ENCODE measurements around the gene RPSA. TPM values are rescaled to one million over a fixed set of nuclear protein-coding genes. Genes with fewer than 3 reads are reported as not detected.

The RPSA gene
- total and polyA plus RNA-seq, 9 of the 15 experiments (the other 6 are each of a cell fraction or from before 2014, with no cell fraction given) = 2,290 to 4,272 (median 2,730) TPM

DNA sequence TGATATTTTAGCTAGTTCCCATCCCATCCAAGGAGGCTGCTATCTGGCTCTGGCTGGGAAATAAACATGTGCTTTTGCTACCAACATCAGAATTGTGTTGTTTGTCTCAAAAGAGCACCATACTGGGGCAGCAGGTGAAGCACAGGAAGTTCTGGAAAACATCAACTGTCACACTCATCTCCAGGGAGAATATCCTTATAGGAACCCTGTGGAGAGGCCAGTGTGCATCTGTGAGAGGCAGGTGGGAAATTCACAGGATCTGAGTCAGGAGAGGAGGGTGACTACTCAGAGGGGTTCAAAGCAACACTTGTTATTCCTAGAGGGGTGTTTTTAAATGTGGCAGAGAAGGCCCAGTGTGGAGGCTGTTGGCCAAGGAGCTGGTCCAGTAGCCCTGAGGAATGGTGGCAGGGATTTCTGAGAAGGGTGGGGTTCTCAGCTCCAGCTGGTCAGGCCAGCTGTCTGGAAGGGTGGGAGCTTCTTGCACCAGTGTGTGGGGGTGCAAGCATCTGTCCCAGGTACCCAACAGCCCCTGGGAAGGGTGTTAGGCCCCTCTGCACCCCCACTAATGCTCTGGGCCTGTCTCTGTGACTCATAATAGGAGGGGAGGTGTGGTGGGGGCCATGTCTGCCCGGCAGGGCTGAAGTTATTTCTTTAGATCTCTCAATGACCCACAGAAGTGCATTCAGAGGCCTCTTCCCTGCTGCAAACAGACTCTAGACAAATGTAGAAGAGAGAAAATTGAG lies 28.7 kb downstream of the RPSA start (continued):
- TF ChIP-seq U2AF1 (optimal IDR thresholded peaks at IDR 0.05; ENCODE audit: low read depth, low read length) = no peak
- no peak for TF ChIP-seq SIRT6 (IDR thresholded peaks at IDR 0.05; ENCODE audit: low read depth, low read length)
- TF ChIP-seq FOXP4 (CRISPR knock-in tag; IDR thresholded peaks at IDR 0.05; ENCODE audit: borderline replicate concordance) = no peak
- TF ChIP-seq, protein P1, sequence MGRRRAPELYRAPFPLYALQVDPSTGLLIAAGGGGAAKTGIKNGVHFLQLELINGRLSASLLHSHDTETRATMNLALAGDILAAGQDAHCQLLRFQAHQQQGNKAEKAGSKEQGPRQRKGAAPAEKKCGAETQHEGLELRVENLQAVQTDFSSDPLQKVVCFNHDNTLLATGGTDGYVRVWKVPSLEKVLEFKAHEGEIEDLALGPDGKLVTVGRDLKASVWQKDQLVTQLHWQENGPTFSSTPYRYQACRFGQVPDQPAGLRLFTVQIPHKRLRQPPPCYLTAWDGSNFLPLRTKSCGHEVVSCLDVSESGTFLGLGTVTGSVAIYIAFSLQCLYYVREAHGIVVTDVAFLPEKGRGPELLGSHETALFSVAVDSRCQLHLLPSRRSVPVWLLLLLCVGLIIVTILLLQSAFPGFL (CRISPR knock-in tag; IDR thresholded peaks at IDR 0.05) = no peak
- TF ChIP-seq ZNF644 (tag; IDR thresholded peaks at IDR 0.05; ENCODE audit: low read depth) = no peak

DNA sequence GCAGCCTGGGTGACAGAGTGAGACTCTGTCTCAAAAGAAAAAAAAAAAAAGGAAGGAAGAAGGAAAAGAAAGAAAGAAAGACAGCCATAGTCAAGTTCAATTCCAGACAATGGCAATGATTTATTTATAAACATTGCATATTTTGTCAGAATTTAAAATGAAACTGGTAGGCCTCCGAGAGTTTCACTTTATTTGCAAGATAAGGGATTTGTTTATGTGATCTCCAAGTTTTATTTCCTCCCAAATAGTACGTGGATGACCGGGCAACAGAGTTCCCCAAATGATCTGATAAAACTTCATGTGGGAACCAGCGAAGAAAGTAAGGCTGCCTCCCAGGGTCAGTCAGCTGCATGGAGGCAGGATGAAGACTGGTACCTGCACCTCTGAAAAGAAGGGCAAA lies 32.4 kb downstream of the RPSA start:
- POLR2A ChIA-PET = interaction anchor here (0.6 to 1.3 kb wide), 3 partner anchors 22 to 32 kb away, joined by 3 read pairs; no protein-coding TSS in a partner anchor

More for the DNA sequence above, 32.4 kb downstream of the RPSA start:
- no peaks in the 10 kb centered on the region for H3K9me3 ChIP-seq (replicated peaks; ENCODE audit: control insufficient read depth, insufficient read depth, low read depth, low read length)
- no peak for DNase-seq (ENCODE audit: extremely low read depth in 1 of 4, low spot score in 3 of 4)
- H2AFZ ChIP-seq (ENCODE audit: low read depth, low read length) = no peak overlapping the region
- in situ Hi-C loops (cut with MboI) (no loop called here), intact Hi-C loops (cut with micrococcal nuclease) (no loop called here)
- H4K20me1 ChIP-seq (replicated peaks; ENCODE audit: control insufficient read depth, insufficient read depth, low read length) = no peaks in the 10 kb centered on the region
- no peak for ATAC-seq
- H3K27me3 ChIP-seq (ENCODE audit: control insufficient read depth in 2 of 2, insufficient read depth in 2 of 2, low read length in 2 of 2) = peaks cover 12 to 37% of the 10 kb centered on the region in 2 experiments
- no TSS peak for BruUV-seq (replicated peaks)
- H3K9me1 ChIP-seq (ENCODE audit: control insufficient read depth, insufficient read depth, low read length) = no peaks in the 10 kb centered on the region
- WGBS (ENCODE audit: insufficient coverage, low coverage, missing lambda C conversion rate) = 1% methylated on average over 4 of the region's 4 CpGs
- FAIRE-seq = no peak
- CTCF ChIA-PET (ENCODE audit: low intra/inter-chr PET ratio) = no interaction called here
- H3K9ac ChIP-seq (ENCODE audit: insufficient read depth in 1 of 2, low read depth in 2 of 2, low read length in 2 of 2) = no peak overlapping the region
- no peaks in the 10 kb centered on the region for H3K4me1 ChIP-seq (replicated peaks in 1 of 2; ENCODE audit: control insufficient read depth in 2 of 2, insufficient read depth in 2 of 2, low read length in 2 of 2)
- no peak for TF ChIP-seq OTX1 (CRISPR knock-in tag; IDR thresholded peaks at IDR 0.05)
- peak; percentile 46 for TF ChIP-seq ZNF316 (IDR thresholded peaks at IDR 0.05)
- 0 out of 2 replicates have a peak, but pooled peaks have one; percentile 20 for TF ChIP-seq MAFG (tag; conservative IDR thresholded peaks at IDR 0.05)
- no peak for TF ChIP-seq ZNF551 (CRISPR knock-in tag; IDR thresholded peaks at IDR 0.05)
- TF ChIP-seq C11orf30 (IDR thresholded peaks at IDR 0.05; ENCODE audit: low read depth) = peak; percentile 22; the same call in 1 of the 2 replicates
- H3K36me3 ChIP-seq (ENCODE audit: control insufficient read depth, insufficient read depth, low read length) = no peaks in the 10 kb centered on the region
- H3K27ac ChIP-seq (ENCODE audit: extremely low read depth, low read depth, low read length) = no peak overlapping the region
- H3K4me3 ChIP-seq = no peak overlapping the region
- no peaks in the 10 kb centered on the region for H3K79me2 ChIP-seq (ENCODE audit: control insufficient read depth, insufficient read depth, low read length)
- H3K4me2 ChIP-seq (ENCODE audit: insufficient read depth, low read length) = no peak overlapping the region
